ENCODE data around the gene NDFIP1.
"Not testable (repeated sequence)": the region's sequence is repeated elsewhere in the genome, so short reads cannot be mapped to it uniquely, and the experiment has no call there.

Gene NDFIP1

GRCh38 chr5:142181547-142182163 is 73.1 kb downstream of the NDFIP1 start:
- TF ChIP-seq, protein P1, sequence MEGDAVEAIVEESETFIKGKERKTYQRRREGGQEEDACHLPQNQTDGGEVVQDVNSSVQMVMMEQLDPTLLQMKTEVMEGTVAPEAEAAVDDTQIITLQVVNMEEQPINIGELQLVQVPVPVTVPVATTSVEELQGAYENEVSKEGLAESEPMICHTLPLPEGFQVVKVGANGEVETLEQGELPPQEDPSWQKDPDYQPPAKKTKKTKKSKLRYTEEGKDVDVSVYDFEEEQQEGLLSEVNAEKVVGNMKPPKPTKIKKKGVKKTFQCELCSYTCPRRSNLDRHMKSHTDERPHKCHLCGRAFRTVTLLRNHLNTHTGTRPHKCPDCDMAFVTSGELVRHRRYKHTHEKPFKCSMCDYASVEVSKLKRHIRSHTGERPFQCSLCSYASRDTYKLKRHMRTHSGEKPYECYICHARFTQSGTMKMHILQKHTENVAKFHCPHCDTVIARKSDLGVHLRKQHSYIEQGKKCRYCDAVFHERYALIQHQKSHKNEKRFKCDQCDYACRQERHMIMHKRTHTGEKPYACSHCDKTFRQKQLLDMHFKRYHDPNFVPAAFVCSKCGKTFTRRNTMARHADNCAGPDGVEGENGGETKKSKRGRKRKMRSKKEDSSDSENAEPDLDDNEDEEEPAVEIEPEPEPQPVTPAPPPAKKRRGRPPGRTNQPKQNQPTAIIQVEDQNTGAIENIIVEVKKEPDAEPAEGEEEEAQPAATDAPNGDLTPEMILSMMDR (IDR thresholded peaks at IDR 0.05; ENCODE audit: low read depth, low read length): no peak

GRCh38 chr5:142182840-142183239 is 74.3 kb downstream of the NDFIP1 start:
- TF ChIP-seq, protein P1 (IDR thresholded peaks at IDR 0.05; ENCODE audit: low read depth, low read length): no peak
- DNase-seq (ENCODE audit: extremely low read depth, low read depth): no peak

More at GRCh38 chr5:142181547-142182163, 73.1 kb downstream of the NDFIP1 start:
- DNase-seq (ENCODE audit: extremely low read depth, low read depth): no peak

DNA sequence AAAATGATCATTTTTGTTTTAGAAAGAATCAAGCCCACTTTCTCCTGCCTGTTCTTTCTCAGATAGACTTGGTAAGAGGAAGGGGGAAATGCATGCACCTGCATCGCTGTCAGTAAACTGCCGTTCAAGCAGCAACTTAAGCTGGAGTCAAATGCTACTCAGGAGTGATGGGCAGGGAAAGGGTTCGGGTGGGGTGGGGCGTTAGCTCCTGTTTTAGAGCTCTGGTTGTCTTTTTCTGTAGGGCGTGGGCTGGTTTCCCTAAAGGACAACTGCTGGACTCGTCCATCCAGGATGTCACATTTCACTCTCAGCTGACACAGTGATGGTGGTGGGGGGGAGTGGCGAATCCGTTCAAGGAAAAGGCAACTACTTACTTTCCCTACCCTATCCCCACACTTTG is 75.0 kb downstream of the NDFIP1 start:
- TF ChIP-seq, protein P1 (IDR thresholded peaks at IDR 0.05; ENCODE audit: low read depth, low read length): no peak
- DNase-seq (ENCODE audit: extremely low read depth, low read depth): no peak

GRCh38 chr5:142184988-142185387 is 76.4 kb downstream of the NDFIP1 start:
- DNase-seq (ENCODE audit: extremely low read depth, low read depth): no peak
- TF ChIP-seq, protein P1 (IDR thresholded peaks at IDR 0.05; ENCODE audit: low read depth, low read length): no peak

- TF ChIP-seq, protein P1 (IDR thresholded peaks at IDR 0.05; ENCODE audit: low read depth, low read length): no peak
- no peak for DNase-seq (ENCODE audit: extremely low read depth, low read depth)
Measured at GRCh38 chr5:142186514-142186856, 77.9 kb downstream of the NDFIP1 start.

DNA sequence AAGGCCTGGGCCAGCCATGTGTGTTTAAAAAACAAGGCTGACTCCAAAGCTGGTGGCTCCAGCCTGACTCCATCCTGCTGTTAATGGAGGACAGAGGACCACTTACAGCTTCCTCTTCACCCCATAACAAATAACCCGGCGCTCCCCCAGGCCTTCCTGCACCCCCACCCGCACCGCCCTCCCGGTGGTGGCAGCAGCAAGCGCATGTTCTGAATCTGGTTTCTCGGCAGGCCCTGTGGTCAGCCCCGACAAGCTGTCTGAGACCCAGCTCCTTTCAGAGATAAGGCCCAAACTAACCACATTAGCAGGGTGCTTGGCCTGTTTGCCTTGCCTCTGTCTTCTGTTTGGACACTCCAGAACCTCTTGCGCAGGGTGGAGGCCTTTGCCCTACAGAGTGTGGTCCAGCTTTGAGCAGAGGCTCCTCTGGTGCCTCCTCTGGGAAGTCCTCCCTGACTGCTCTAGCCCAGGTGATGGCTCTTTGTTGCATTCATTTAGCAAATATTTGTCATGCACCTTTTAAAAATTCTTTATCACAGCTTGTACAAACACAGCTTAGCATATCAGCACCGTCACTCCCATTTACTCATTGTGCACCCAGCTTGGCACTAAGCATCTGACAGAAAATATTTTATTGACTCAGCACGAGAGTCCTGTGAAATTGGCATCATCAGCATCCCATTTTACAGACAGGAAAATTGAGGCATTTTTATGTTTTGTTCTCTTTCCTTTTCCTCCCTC is 78.4 kb downstream of the NDFIP1 start:
- TF ChIP-seq, protein P1 (IDR thresholded peaks at IDR 0.05; ENCODE audit: low read depth, low read length): no peak
- DNase-seq (ENCODE audit: extremely low read depth, low read depth): no peak

- not testable (repeated sequence) for DNase-seq (ENCODE audit: extremely low read depth, low read depth)
Measured at GRCh38 chr5:142188691-142189090, 80.1 kb downstream of the NDFIP1 start.

All from AG09319 (cell line).